ENCODE data around the gene CADPS2. TPM values are rescaled to one million over a fixed set of nuclear protein-coding genes. Genes with fewer than 3 reads are reported as not detected.

Gene CADPS2
- total RNA-seq, 1 donor from 2014 or later: 12.5 TPM

GRCh38 chr7:122600042-122600441 lies 286.2 kb downstream of the CADPS2 start:
- Histone ChIP-seq H3K27me3 (ENCODE audit: control insufficient read depth in 3 of 3, insufficient read depth in 3 of 3, low read length in 3 of 3) (no peaks in the 10 kb centered on the region), H3K9me3 (ENCODE audit: control insufficient read depth in 3 of 3, low read length in 3 of 3) (no peaks in the 10 kb centered on the region), H3K36me3 (ENCODE audit: control insufficient read depth in 3 of 3, insufficient read depth in 3 of 3, low read length in 3 of 3) (no peaks in the 10 kb centered on the region), H3K4me3 (ENCODE audit: low read length in 3 of 3) (no peak overlapping the region), H3K9ac (ENCODE audit: low read depth in 1 of 3, low read length in 3 of 3) (no peak overlapping the region), H3K27ac (ENCODE audit: low read depth, low read length) (no peak overlapping the region), H3K4me1 (ENCODE audit: control insufficient read depth in 3 of 3, insufficient read depth in 3 of 3, low read length in 3 of 3) (no peaks in the 10 kb centered on the region)

GRCh38 chr7:122597277-122597676 lies 289.0 kb downstream of the CADPS2 start:
- Histone ChIP-seq H3K4me1 (ENCODE audit: control insufficient read depth in 3 of 3, insufficient read depth in 3 of 3, low read length in 3 of 3) (no peaks in the 10 kb centered on the region), H3K27me3 (ENCODE audit: control insufficient read depth in 3 of 3, insufficient read depth in 3 of 3, low read length in 3 of 3) (no peaks in the 10 kb centered on the region), H3K27ac (ENCODE audit: low read depth, low read length) (no peak overlapping the region), H3K4me3 (ENCODE audit: low read length in 3 of 3) (no peak overlapping the region), H3K9me3 (ENCODE audit: control insufficient read depth in 3 of 3, low read length in 3 of 3) (no peaks in the 10 kb centered on the region), H3K9ac (ENCODE audit: low read depth in 1 of 3, low read length in 3 of 3) (no peak overlapping the region), H3K36me3 (ENCODE audit: control insufficient read depth in 3 of 3, insufficient read depth in 3 of 3, low read length in 3 of 3) (no peaks in the 10 kb centered on the region)

- no peak overlapping the region for H3K9ac ChIP-seq (ENCODE audit: low read depth in 1 of 3, low read length in 3 of 3)
- H3K36me3 ChIP-seq (ENCODE audit: control insufficient read depth in 3 of 3, insufficient read depth in 3 of 3, low read length in 3 of 3): no peaks in the 10 kb centered on the region
- H3K27ac ChIP-seq (ENCODE audit: low read depth, low read length): no peak overlapping the region
- no peaks in the 10 kb centered on the region for H3K4me1 ChIP-seq (ENCODE audit: control insufficient read depth in 3 of 3, insufficient read depth in 3 of 3, low read length in 3 of 3)
- no peaks in the 10 kb centered on the region for H3K9me3 ChIP-seq (ENCODE audit: control insufficient read depth in 3 of 3, low read length in 3 of 3)
- H3K27me3 ChIP-seq (ENCODE audit: control insufficient read depth in 3 of 3, insufficient read depth in 3 of 3, low read length in 3 of 3): no peaks in the 10 kb centered on the region
- no peak overlapping the region for H3K4me3 ChIP-seq (ENCODE audit: low read length in 3 of 3)
Measured at GRCh38 chr7:122595885-122596284, 290.4 kb downstream of the CADPS2 start.

GRCh38 chr7:122588621-122589020 lies 297.6 kb downstream of the CADPS2 start:
- no peaks in the 10 kb centered on the region for H3K36me3 ChIP-seq (ENCODE audit: control insufficient read depth in 3 of 3, insufficient read depth in 3 of 3, low read length in 3 of 3)
- H3K9ac ChIP-seq (ENCODE audit: low read depth in 1 of 3, low read length in 3 of 3): no peak overlapping the region
- no peaks in the 10 kb centered on the region for H3K4me1 ChIP-seq (ENCODE audit: control insufficient read depth in 3 of 3, insufficient read depth in 3 of 3, low read length in 3 of 3)
- no peak overlapping the region for H3K27ac ChIP-seq (ENCODE audit: low read depth, low read length)
- no peaks in the 10 kb centered on the region for H3K9me3 ChIP-seq (ENCODE audit: control insufficient read depth in 3 of 3, low read length in 3 of 3)
- H3K4me3 ChIP-seq (ENCODE audit: low read length in 3 of 3): no peak overlapping the region
- no peaks in the 10 kb centered on the region for H3K27me3 ChIP-seq (ENCODE audit: control insufficient read depth in 3 of 3, insufficient read depth in 3 of 3, low read length in 3 of 3)

GRCh38 chr7:122584676-122585251 lies 301.5 kb downstream of the CADPS2 start:
- no peak overlapping the region for H3K9ac ChIP-seq (ENCODE audit: low read depth in 1 of 3, low read length in 3 of 3)
- H3K27ac ChIP-seq (ENCODE audit: low read depth, low read length): no peak overlapping the region
- no peaks in the 10 kb centered on the region for H3K9me3 ChIP-seq (ENCODE audit: control insufficient read depth in 3 of 3, low read length in 3 of 3)
- H3K36me3 ChIP-seq (ENCODE audit: control insufficient read depth in 3 of 3, insufficient read depth in 3 of 3, low read length in 3 of 3): no peaks in the 10 kb centered on the region
- H3K27me3 ChIP-seq (ENCODE audit: control insufficient read depth in 3 of 3, insufficient read depth in 3 of 3, low read length in 3 of 3): no peaks in the 10 kb centered on the region
- no peaks in the 10 kb centered on the region for H3K4me1 ChIP-seq (ENCODE audit: control insufficient read depth in 3 of 3, insufficient read depth in 3 of 3, low read length in 3 of 3)
- H3K4me3 ChIP-seq (ENCODE audit: low read length in 3 of 3): no peak overlapping the region

- no peak overlapping the region for H3K27ac ChIP-seq (ENCODE audit: low read depth, low read length)
- H3K36me3 ChIP-seq (ENCODE audit: control insufficient read depth in 3 of 3, insufficient read depth in 3 of 3, low read length in 3 of 3): no peaks in the 10 kb centered on the region
- no peaks in the 10 kb centered on the region for H3K4me1 ChIP-seq (ENCODE audit: control insufficient read depth in 3 of 3, insufficient read depth in 3 of 3, low read length in 3 of 3)
- no peaks in the 10 kb centered on the region for H3K9me3 ChIP-seq (ENCODE audit: control insufficient read depth in 3 of 3, low read length in 3 of 3)
- no peak overlapping the region for H3K4me3 ChIP-seq (ENCODE audit: low read length in 3 of 3)
- H3K9ac ChIP-seq (ENCODE audit: low read depth in 1 of 3, low read length in 3 of 3): no peak overlapping the region
- no peaks in the 10 kb centered on the region for H3K27me3 ChIP-seq (ENCODE audit: control insufficient read depth in 3 of 3, insufficient read depth in 3 of 3, low read length in 3 of 3)
Measured at GRCh38 chr7:122578350-122578749, 307.9 kb downstream of the CADPS2 start.

GRCh38 chr7:122577449-122578003 lies 308.7 kb downstream of the CADPS2 start:
- no peaks in the 10 kb centered on the region for H3K4me1 ChIP-seq (ENCODE audit: control insufficient read depth in 3 of 3, insufficient read depth in 3 of 3, low read length in 3 of 3)
- no peak overlapping the region for H3K4me3 ChIP-seq (ENCODE audit: low read length in 3 of 3)
- H3K9me3 ChIP-seq (ENCODE audit: control insufficient read depth in 3 of 3, low read length in 3 of 3): no peaks in the 10 kb centered on the region
- no peak overlapping the region for H3K27ac ChIP-seq (ENCODE audit: low read depth, low read length)
- no peaks in the 10 kb centered on the region for H3K36me3 ChIP-seq (ENCODE audit: control insufficient read depth in 3 of 3, insufficient read depth in 3 of 3, low read length in 3 of 3)
- H3K9ac ChIP-seq (ENCODE audit: low read depth in 1 of 3, low read length in 3 of 3): no peak overlapping the region
- H3K27me3 ChIP-seq (ENCODE audit: control insufficient read depth in 3 of 3, insufficient read depth in 3 of 3, low read length in 3 of 3): no peaks in the 10 kb centered on the region

GRCh38 chr7:122572706-122573105 lies 313.6 kb downstream of the CADPS2 start:
- no peaks in the 10 kb centered on the region for H3K27me3 ChIP-seq (ENCODE audit: control insufficient read depth in 3 of 3, insufficient read depth in 3 of 3, low read length in 3 of 3)
- H3K9me3 ChIP-seq (ENCODE audit: control insufficient read depth in 3 of 3, low read length in 3 of 3): no peaks in the 10 kb centered on the region
- H3K27ac ChIP-seq (ENCODE audit: low read depth, low read length): no peak overlapping the region
- H3K36me3 ChIP-seq (ENCODE audit: control insufficient read depth in 3 of 3, insufficient read depth in 3 of 3, low read length in 3 of 3): no peaks in the 10 kb centered on the region
- H3K4me3 ChIP-seq (ENCODE audit: low read length in 3 of 3): no peak overlapping the region
- no peak overlapping the region for H3K9ac ChIP-seq (ENCODE audit: low read depth in 1 of 3, low read length in 3 of 3)
- H3K4me1 ChIP-seq (ENCODE audit: control insufficient read depth in 3 of 3, insufficient read depth in 3 of 3, low read length in 3 of 3): no peaks in the 10 kb centered on the region

- Histone ChIP-seq H3K4me3 (ENCODE audit: low read length in 3 of 3) (no peak overlapping the region), H3K27me3 (ENCODE audit: control insufficient read depth in 3 of 3, insufficient read depth in 3 of 3, low read length in 3 of 3) (no peaks in the 10 kb centered on the region), H3K27ac (ENCODE audit: low read depth, low read length) (no peak overlapping the region), H3K9ac (ENCODE audit: low read depth in 1 of 3, low read length in 3 of 3) (no peak overlapping the region), H3K9me3 (ENCODE audit: control insufficient read depth in 3 of 3, low read length in 3 of 3) (no peaks in the 10 kb centered on the region), H3K36me3 (ENCODE audit: control insufficient read depth in 3 of 3, insufficient read depth in 3 of 3, low read length in 3 of 3) (no peaks in the 10 kb centered on the region), H3K4me1 (ENCODE audit: control insufficient read depth in 3 of 3, insufficient read depth in 3 of 3, low read length in 3 of 3) (no peaks in the 10 kb centered on the region)
Measured at GRCh38 chr7:122561326-122561725, 324.9 kb downstream of the CADPS2 start.

- Histone ChIP-seq H3K36me3 (ENCODE audit: control insufficient read depth in 3 of 3, insufficient read depth in 3 of 3, low read length in 3 of 3) (no peaks in the 10 kb centered on the region), H3K9me3 (ENCODE audit: control insufficient read depth in 3 of 3, low read length in 3 of 3) (no peaks in the 10 kb centered on the region), H3K27me3 (ENCODE audit: control insufficient read depth in 3 of 3, insufficient read depth in 3 of 3, low read length in 3 of 3) (no peaks in the 10 kb centered on the region), H3K4me3 (ENCODE audit: low read length in 3 of 3) (no peak overlapping the region), H3K27ac (ENCODE audit: low read depth, low read length) (no peak overlapping the region), H3K9ac (ENCODE audit: low read depth in 1 of 3, low read length in 3 of 3) (no peak overlapping the region), H3K4me1 (ENCODE audit: control insufficient read depth in 3 of 3, insufficient read depth in 3 of 3, low read length in 3 of 3) (no peaks in the 10 kb centered on the region)
Measured at GRCh38 chr7:122556873-122557542, 329.3 kb downstream of the CADPS2 start.

All from skeletal muscle tissue (tissue), 4 donors.